T-helper 1 cell (primary cell): ENCODE measurements around the gene RAMACL.
"Not testable (repeated sequence)": the region's sequence is repeated elsewhere in the genome, so short reads cannot be mapped to it uniquely, and the experiment has no call there.

Source experiments
- DNase-seq, 5 donors: peaks; one replicate each; pipeline ENCODE4 v3.0.0-alpha.2; 2012 to 2020

The RAMACL gene

GRCh38 chr6:166553563-166554271, 32.8 kb downstream of the RAMACL start:
- DNase-seq: no peak

GRCh38 chr6:166552600-166552999, 33.9 kb downstream of the RAMACL start:
- no peak for DNase-seq

- DNase-seq: no peak
Observed at GRCh38 chr6:166551754-166552495, 34.6 kb downstream of the RAMACL start.

GRCh38 chr6:166546653-166547052, 39.8 kb downstream of the RAMACL start:
- no peak for DNase-seq

GRCh38 chr6:166545156-166546034, 41.1 kb downstream of the RAMACL start:
- DNase-seq: no peak

- DNase-seq: no peak
Observed at GRCh38 chr6:166544296-166544605, 42.2 kb downstream of the RAMACL start.

GRCh38 chr6:166543603-166544295, 42.7 kb downstream of the RAMACL start:
- no peak for DNase-seq

GRCh38 chr6:166542580-166542912, 43.9 kb downstream of the RAMACL start:
- DNase-seq: no peak

- peak in 1 of 5 donors; percentile 14 for DNase-seq
Observed at GRCh38 chr6:166541876-166542579, 44.5 kb downstream of the RAMACL start.

GRCh38 chr6:166541366-166541765, 45.1 kb downstream of the RAMACL start:
- no peak for DNase-seq

GRCh38 chr6:166540631-166541331, 45.7 kb downstream of the RAMACL start:
- peak; percentile 24 to 67 (median 48) for DNase-seq

- no peak for DNase-seq
Observed at GRCh38 chr6:166539543-166539942, 46.9 kb downstream of the RAMACL start.

- DNase-seq: not testable (repeated sequence)
Observed at GRCh38 chr6:166539011-166539385, 47.5 kb downstream of the RAMACL start.

GRCh38 chr6:166538297-166539010, 48.0 kb downstream of the RAMACL start:
- DNase-seq: no peak

- DNase-seq: no peak
Observed at GRCh38 chr6:166534658-166535406, 51.6 kb downstream of the RAMACL start.

GRCh38 chr6:166533205-166533824, 53.2 kb downstream of the RAMACL start:
- DNase-seq: no peak
